Measurements from ENCODE around the gene CLTRN.

Gene CLTRN

GRCh38 chrX:15673970-15674369 is 9.4 kb upstream of the CLTRN start:
- Histone ChIP-seq H3K4me3 (ENCODE audit: low read depth, low read length) (no peak overlapping the region), H3K9me3 (ENCODE audit: control insufficient read depth, insufficient read depth, low read depth, low read length) (no peaks in the 10 kb centered on the region), H3K4me1 (ENCODE audit: control insufficient read depth, insufficient read depth, low read length) (peaks cover 3% of the 10 kb centered on the region; the same call in 1 of the 2 replicates), H3K27ac (ENCODE audit: extremely low read depth, low read depth, low read length) (no peak overlapping the region; the same call in 1 of the 2 replicates), H3K36me3 (ENCODE audit: control insufficient read depth in 2 of 2, insufficient read depth in 1 of 2, low read length in 2 of 2) (peaks cover 3 to 11% of the 10 kb centered on the region in 2 experiments; a peak in 2 of 3 replicates)
- TF ChIP-seq ZNF521 (tag by site-specific recombination; IDR thresholded peaks at IDR 0.05), result no peak
- no peak for TF ChIP-seq ZBTB20 (tag by site-specific recombination; IDR thresholded peaks at IDR 0.05)
- TF ChIP-seq ZNF10 (tag by site-specific recombination; IDR thresholded peaks at IDR 0.05), result no peak
- TF ChIP-seq ZNF830 (tag by site-specific recombination; IDR thresholded peaks at IDR 0.05; ENCODE audit: low read depth), result no peak
- no peak for TF ChIP-seq ZNF623 (tag by site-specific recombination; IDR thresholded peaks at IDR 0.05)
- TF ChIP-seq ZNF2 (tag by site-specific recombination; IDR thresholded peaks at IDR 0.05), result no peak
- no peak for TF ChIP-seq ZNF311 (tag by site-specific recombination; IDR thresholded peaks at IDR 0.05; ENCODE audit: borderline replicate concordance)
- TF ChIP-seq ZNF785 (tag by site-specific recombination; IDR thresholded peaks at IDR 0.05), result no peak
- TF ChIP-seq ZNF670 (tag by site-specific recombination; IDR thresholded peaks at IDR 0.05; ENCODE audit: low read depth), result no peak
- no peak for TF ChIP-seq MYNN (tag by site-specific recombination; IDR thresholded peaks at IDR 0.05; ENCODE audit: borderline replicate concordance)
- TF ChIP-seq KLF16 (tag by site-specific recombination; IDR thresholded peaks at IDR 0.05), result no peak
- TF ChIP-seq PRDM1 (tag by site-specific recombination; IDR thresholded peaks at IDR 0.05), result no peak
- TF ChIP-seq ZSCAN16 (tag by site-specific recombination; IDR thresholded peaks at IDR 0.05), result no peak
- TF ChIP-seq ZNF266 (tag by site-specific recombination; IDR thresholded peaks at IDR 0.05; ENCODE audit: low read depth), result no peak
- POLR2A ChIA-PET, result interaction anchor here (1.3 kb wide), 1 partner anchor 181 kb away, joined by 3 read pairs; the partner anchor contains the start of gene AP1S2
- CTCF ChIA-PET, result interaction anchor here (0.9 to 1.5 kb wide), 2 partner anchors 13 to 106 kb away, joined by 3 to 6 read pairs; no protein-coding TSS in a partner anchor

- CTCF ChIA-PET, result interaction anchor here (0.8 to 1.5 kb wide), 3 partner anchors 15 to 105 kb away, joined by 3 to 6 read pairs (median 4); no protein-coding TSS in a partner anchor
- peaks cover 0 to 3% of the 10 kb centered on the region in 2 experiments; a peak in 2 of 3 replicates for H3K36me3 ChIP-seq (ENCODE audit: control insufficient read depth in 2 of 2, insufficient read depth in 1 of 2, low read length in 2 of 2)
- TF ChIP-seq KLF9 (tag by site-specific recombination; IDR thresholded peaks at IDR 0.05; ENCODE audit: low read depth), result no peak
- no peak for TF ChIP-seq SETDB1 (IDR thresholded peaks at IDR 0.05; ENCODE audit: insufficient read length, low read length)
- no peak for TF ChIP-seq ZNF138 (tag by site-specific recombination; IDR thresholded peaks at IDR 0.05; ENCODE audit: borderline replicate concordance)
- no peak for TF ChIP-seq ZNF768 (tag by site-specific recombination; IDR thresholded peaks at IDR 0.05)
- no peak for TF ChIP-seq ZNF132 (tag by site-specific recombination; IDR thresholded peaks at IDR 0.05; ENCODE audit: borderline replicate concordance)
- TF ChIP-seq ZNF280C (tag by site-specific recombination; IDR thresholded peaks at IDR 0.05), result no peak
- TF ChIP-seq ZNF394 (tag by site-specific recombination; IDR thresholded peaks at IDR 0.05; ENCODE audit: borderline replicate concordance), result no peak
- TF ChIP-seq ZNF473 (tag by site-specific recombination; IDR thresholded peaks at IDR 0.05), result no peak
- TF ChIP-seq ZNF223 (tag by site-specific recombination; IDR thresholded peaks at IDR 0.05), result no peak
- TF ChIP-seq PRDM6 (tag by site-specific recombination; IDR thresholded peaks at IDR 0.05), result no peak
- no peak for TF ChIP-seq ZNF280D (tag by site-specific recombination; IDR thresholded peaks at IDR 0.05)
- TF ChIP-seq SP3 (tag by site-specific recombination; IDR thresholded peaks at IDR 0.05), result no peak
- no peak for TF ChIP-seq ZNF777 (tag by site-specific recombination; IDR thresholded peaks at IDR 0.05; ENCODE audit: borderline replicate concordance)
- H3K9me3 ChIP-seq (ENCODE audit: control insufficient read depth, insufficient read depth, low read depth, low read length), result no peaks in the 10 kb centered on the region
- H3K4me3 ChIP-seq (ENCODE audit: low read depth, low read length), result no peak overlapping the region
- H3K27ac ChIP-seq (ENCODE audit: extremely low read depth, low read depth, low read length), result no peak overlapping the region
- POLR2A ChIA-PET, result interaction anchor here (1.3 kb wide), 1 partner anchor 182 kb away, joined by 3 read pairs; the partner anchor contains the start of gene AP1S2
- H3K4me1 ChIP-seq (ENCODE audit: control insufficient read depth, insufficient read depth, low read length), result peaks cover 3% of the 10 kb centered on the region; the same call in 1 of the 2 replicates
Observed at GRCh38 chrX:15672881-15673280, 8.3 kb upstream of the CLTRN start.
